Adrenal gland (tissue), 5 donors: ENCODE results near the gene FAM53B.

Source experiments
- POLR2A ChIP-seq, 2 donors: fragments of 450-650 bp; IDR thresholded peaks; one replicate each; pipeline ENCODE4 v1.6.1; 2017; ENCODE audit warnings: antibody characterized with exemption in 2 of 2, mild to moderate bottlenecking in 2 of 2, moderate library complexity in 1 of 2
- TF ChIP-seq, protein P1 (sequence below), 6 experiments: fragments of 450-650 bp in 4 of 6; fragments of 200-600 bp in 2 of 6; sonication (generic) in 1 of 6; IDR thresholded peaks; 1 replicate in 5 of 6; 2 replicates in 1 of 6; pipeline versions ENCODE4 v1.5.1 to v1.8.0; 2016 to 2021; ENCODE audit warnings: antibody characterized with exemption in 6 of 6, mild to moderate bottlenecking in 2 of 6, moderate library complexity in 1 of 6
- donor health status: DM: no; HTN: no; CAD: no.

GRCh38 chr10:124719213-124719851, 24.8 kb downstream of the FAM53B start:
- TF ChIP-seq, protein P1, sequence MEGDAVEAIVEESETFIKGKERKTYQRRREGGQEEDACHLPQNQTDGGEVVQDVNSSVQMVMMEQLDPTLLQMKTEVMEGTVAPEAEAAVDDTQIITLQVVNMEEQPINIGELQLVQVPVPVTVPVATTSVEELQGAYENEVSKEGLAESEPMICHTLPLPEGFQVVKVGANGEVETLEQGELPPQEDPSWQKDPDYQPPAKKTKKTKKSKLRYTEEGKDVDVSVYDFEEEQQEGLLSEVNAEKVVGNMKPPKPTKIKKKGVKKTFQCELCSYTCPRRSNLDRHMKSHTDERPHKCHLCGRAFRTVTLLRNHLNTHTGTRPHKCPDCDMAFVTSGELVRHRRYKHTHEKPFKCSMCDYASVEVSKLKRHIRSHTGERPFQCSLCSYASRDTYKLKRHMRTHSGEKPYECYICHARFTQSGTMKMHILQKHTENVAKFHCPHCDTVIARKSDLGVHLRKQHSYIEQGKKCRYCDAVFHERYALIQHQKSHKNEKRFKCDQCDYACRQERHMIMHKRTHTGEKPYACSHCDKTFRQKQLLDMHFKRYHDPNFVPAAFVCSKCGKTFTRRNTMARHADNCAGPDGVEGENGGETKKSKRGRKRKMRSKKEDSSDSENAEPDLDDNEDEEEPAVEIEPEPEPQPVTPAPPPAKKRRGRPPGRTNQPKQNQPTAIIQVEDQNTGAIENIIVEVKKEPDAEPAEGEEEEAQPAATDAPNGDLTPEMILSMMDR (IDR thresholded peaks at IDR 0.05) = peak; percentile 48 to 77 (median 68)
- peak in 1 of 2 donors; percentile 13 for TF ChIP-seq POLR2A (IDR thresholded peaks at IDR 0.05)
